HG03060 (cell line): ENCODE measurements around the gene IL27RA.
A peak's percentile ranks its signal among the peaks of the same experiment; 100 is the strongest.

Source experiments
- ATAC-seq: cut with Tn5 transposase; IDR thresholded peaks from one replicate; pipeline ENCODE4 v1.9.1; 2021; ENCODE audit warnings: low read depth, moderate number of reproducible peaks; ENCODE audit not compliant: unreplicated experiment

Gene IL27RA

DNA sequence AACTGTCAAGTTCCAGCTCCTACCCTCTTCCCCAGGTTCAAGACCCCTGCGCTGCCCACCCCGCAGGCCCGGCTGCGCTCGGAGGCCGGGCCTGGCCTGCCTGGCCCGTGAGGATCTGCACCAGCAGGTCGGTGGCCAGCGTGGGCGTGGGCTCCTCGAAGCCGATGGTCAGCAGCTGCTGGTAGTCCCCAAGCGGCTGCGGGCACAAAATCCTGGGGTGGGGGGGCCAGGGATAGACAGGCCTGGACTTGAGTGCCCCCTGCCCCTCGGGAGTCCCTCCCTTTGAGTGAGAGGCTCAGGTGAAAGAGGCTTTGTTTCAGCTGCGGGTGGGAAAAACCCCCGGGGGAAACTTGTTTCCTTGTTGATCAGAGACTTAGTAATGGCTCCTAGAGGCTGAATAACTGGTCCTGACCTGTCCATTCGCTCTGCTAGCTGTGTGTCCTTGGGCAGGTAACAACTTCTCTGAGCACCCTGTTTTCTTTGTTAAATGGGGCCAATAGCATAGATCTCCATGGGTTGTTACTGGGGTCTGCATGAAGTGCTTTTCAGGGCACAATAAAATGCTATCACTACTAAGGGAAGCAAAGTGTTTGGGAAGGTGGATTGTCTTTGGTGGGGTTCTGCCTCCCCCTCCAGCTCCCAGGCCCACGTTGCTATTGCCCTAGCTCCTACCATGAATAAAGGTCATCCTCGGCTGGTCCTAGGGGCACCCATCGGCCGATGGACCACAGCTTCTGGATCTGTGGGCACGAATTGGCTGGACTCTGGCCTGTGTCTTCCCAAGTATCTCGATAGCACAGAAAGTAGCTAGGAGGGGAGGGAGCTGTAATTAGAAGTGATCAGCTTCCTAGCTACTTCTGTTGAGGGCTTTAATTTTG, 50.5 kb downstream of the IL27RA start:
- ATAC-seq = peak; percentile 4

DNA sequence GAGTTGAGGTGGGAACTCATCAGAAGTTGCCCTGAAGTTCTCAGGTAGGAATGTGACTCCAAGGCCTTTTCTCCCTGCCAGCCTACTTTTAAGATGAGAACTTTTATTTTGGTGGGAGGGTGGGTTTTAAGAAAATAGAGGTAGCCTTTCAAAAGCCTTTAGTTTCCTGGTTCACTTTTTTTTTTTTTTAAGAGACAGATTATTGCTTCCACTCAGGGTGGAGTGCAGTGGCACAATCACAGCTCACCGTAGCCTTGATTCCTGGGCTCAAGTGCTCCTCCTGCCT, 51.1 kb downstream of the IL27RA start:
- ATAC-seq = no peak

DNA sequence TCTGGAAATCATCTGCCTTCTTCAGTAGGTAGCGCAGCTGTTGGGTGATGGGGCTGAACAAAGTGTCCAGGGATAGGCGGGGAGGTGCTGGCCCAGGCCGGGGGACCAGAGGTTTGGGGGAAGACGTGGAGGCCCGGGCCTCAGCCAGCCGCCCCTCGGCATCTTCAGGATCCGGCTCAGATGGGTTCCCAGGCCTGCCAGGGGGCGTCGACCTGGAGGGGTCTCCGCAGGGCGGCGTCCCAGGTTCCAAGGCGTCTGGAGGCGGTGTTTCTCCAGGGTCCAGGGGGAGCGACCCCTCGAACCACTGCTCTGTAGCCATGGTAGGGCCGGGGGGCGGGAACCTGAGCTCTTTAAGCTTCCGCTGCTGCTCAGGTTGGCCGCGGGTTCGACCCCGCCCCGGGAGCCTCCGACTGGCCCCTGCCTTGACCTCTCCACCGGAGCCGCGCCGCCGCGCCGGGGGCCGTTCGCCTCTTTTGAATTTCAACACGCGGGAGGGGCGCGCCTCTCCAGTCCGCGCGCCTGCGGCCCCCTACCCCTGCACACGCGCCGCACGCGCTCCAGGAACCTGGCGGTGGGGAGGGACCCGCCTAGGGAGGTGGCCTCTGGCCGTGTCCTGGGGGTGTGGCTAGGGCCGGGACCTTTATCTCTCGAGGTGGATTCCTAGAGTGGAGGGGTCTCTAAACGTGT, 53.9 kb downstream of the IL27RA start, which contains the start of gene C19orf67:
C19orf67 (minus strand) TSS at position 475 of the 687 bp plus-strand sequence; CDS start at position 319, 156 bp downstream.
- ATAC-seq = no peak

DNA sequence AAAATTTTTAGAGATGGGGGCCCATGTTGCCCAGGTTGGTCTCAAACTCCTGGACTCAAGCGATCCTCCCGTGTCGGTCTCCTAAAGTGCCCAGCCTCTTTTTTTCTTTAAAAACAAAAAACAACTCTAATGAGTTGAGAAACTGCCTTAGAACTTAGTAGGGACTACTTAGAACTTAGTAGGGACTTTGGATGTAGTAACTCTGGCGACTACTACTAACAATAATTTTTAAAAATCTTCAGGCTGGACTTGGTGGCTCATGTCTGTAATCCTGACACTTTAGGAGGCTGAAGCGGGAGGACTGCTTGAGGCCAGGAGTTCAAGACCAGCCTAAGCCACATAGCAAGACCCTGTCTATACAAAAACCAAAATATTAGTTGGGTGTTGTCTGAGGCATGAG, 54.5 kb downstream of the IL27RA start:
- no peak for ATAC-seq

DNA sequence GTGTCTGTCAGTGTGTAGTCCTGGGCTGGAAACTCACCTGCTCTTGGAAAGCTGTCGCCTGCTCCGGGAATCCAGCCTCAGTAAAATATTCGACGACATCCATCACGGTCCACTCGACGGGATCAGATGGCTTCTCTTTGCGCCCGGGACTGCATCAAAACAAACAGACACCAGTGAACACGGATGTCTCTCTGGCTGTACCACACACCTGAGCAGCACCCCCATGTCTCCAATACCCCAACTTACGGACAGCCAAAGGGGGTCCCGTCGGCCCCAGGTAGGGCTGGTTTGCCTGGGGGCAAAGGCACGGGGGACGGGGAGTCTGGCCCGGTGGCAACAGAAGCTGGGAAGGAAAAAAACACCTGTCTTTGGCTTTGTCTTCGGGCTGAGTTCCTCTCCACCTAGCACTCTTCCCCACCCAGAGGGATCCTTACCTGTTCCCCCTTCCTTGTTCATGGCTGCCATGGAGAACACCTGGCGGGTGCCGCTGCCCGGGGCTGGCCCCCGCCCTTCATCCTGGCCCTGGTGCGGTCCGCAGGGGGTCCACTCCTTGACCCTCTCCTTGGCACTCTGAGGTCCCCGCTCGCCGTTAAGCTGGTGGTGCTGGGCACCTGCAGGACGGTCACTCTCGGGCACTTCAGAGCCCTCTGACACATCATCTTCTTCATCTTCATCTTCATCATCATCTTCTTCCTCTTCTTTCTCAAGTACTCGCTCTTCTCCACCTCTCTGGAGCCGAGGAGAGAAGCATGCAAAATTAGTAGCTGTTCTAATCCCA, 57.3 kb downstream of the IL27RA start:
- ATAC-seq = no peak

DNA sequence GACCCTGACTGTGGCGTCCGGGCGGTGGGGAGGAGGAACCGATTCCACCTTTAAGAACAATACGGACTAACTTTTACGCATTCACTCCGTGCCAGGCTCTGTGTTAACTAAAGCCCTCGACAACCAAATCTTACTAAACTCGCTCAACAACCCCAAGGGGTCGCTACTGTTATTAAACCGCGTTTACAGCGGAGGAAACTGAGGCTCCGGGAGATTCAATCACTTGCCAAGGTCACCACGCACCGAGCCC, 57.8 kb downstream of the IL27RA start:
- no peak for ATAC-seq

DNA sequence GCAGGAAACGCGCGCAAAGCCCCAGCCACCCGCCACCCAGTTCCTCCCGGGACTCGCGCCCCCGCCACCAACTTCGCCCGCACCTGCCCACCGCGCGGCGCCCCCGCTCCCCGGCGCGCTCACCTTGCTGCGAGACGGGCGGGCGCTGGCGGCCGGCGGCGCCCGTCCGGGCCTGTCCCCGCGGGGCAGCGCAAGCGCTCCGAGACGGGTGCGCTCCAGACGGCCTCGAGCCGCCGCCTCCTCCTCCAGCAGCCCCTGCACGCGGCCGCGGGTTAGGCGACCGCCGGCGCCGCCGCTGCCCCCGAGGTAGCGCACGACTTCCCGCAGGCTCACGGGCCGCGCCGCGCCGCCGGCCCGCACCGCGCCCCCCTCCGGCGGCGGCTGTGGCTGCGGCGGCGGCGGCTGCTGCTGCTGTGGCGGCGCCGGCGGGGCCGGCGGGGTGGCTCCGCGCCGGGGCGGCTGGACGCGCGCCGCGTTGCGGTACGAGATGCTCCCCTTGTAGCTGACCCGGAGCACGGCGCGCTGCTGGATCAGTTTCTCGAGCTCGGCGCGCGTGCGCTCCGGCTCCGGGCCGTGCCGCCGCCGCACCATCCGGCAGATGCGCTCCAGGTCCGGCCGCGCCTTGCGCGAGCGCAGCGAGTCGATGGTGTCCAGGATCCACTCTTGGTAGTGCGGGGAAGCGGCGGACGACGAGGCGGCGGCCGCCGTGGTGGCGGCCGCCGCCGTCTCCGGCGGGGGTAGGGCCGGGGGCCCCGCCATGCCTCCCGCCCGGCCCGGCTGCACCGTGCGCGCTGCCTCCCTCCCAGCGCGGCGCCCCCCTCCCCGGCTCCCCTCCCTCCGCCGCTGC, 58.3 kb downstream of the IL27RA start:
- no peak for ATAC-seq

DNA sequence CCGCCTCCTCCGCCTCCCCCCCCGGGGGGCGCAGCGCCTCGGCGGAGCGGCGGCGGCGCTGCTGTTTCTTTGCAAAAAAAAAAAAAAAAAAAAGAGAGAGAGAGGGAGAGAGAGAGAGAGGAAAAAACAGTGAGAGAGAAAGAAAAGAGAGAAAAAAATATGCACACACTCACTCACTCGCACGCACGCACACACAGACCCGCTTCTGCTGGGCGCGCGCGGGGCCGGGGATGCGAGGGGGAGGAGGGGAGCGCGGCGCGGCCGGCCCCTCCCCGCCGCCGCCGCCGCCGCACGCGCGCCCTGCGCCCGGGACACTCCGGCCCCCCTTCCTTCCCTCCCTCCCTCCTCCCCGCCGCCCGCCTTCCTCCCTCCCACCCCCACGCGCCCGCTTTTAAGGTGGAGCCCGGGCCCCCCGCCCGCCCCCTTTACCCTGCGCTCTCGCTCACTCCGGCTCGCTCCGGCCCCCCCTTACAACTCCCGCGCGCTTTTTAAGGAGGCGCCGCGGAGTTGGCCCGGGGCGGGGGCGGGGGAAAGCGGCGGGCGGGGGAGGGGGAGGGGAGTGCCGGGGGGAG, 59.0 kb downstream of the IL27RA start, which contains the start of gene SAMD1:
SAMD1 (minus strand) TSS at position 243 of the 572 bp plus-strand sequence.
- ATAC-seq = no peak

DNA sequence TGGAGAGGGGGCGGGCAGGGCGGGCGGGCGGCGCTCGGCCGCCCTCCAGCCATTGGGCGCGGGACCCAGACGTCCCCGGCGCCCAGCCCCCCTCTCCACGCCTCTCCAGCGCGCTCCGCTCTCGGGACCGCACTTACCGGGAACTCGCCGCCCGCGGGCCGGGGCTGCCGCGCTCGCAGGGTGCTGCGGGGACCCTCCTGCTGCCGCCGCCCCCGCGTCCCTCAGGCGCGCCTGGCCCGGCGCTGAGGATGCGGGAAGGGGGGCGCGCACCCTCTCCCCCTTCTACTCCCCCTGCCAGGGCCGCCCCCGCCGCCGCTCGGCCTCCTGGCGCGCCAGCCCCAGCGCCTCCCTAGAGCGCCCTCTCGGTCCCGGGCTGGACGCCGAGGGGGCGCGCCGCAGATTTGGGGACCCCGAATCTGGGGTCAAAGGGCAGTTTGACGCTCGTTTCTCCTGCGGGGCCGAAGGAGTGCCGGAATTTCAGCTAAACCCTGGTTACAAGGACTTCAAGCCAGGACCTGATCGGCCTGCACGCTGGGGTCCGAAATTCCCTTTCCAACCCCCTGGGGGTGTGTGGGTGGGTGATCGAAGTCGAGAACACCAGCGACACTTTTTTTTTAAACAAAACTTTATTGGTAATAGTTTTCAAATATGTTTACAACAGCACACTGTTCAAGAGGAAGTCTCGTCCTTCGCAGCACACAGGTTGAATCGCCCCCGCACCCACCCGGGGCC, 59.7 kb downstream of the IL27RA start:
- no peak for ATAC-seq

DNA sequence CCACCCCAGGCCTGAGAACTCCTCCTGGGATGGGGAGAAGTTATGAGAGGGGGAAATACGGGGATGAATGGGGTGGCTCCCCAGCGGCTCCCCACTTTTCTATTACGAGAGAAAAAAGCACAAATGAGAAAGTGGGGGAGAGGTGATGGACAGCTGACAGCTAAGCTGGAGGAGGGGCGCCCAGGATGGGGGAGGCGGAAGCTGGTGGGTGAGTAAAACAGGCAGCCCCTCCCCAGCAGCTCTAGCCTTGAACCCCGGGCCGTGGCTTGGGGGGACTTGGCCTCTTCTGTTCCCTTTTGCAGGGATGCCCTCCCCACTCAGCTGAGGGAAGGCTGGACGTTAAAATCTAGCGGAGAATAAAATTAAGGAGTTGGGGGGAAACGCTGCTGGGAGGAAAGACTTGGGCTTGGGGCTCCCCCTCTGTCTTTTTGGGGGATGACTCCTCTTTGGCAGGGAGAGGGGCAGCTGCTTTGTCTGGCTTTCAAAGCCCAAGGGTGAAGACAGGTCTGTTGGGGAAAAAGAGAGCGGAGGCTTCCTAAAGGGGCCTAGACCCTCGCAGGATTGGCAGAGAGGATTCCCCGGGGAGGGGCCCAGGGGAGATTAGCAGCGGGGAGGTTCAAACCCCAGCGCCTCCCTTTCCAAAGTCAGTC, 60.4 kb downstream of the IL27RA start:
- no peak for ATAC-seq

DNA sequence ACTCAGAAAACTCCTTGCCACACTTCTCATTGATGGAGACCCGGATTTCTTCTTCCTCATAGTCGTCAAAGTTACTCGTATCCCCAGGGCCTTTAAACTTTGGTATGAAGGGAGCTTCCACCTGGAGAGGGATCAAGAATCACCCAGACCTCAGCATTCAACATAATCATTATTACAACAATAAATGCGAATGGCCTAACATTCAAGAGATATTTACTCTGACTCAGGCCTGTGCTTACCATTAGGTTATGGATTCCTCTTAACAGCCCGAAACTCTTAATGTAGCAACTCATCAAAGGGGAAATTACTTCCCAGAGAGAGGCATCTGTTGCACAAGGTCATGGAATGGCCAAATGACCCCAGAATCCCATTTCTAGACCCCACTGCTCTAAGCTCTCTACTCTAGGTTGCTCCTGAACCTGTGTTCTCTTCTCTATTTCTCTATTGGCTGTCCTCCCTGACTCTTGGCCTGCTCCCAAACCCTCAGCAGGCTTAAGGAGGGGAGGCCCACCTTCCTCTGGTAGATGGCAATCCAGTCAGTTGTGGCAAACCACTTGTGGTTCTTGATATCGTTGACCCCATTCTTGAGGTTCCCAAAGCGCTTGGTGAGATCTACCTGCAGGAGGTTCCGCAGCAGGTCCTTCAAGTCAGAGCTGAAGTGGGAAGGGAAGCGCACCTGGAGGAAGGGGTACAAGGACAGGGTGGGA, 61.7 kb downstream of the IL27RA start:
- ATAC-seq = no peak

DNA sequence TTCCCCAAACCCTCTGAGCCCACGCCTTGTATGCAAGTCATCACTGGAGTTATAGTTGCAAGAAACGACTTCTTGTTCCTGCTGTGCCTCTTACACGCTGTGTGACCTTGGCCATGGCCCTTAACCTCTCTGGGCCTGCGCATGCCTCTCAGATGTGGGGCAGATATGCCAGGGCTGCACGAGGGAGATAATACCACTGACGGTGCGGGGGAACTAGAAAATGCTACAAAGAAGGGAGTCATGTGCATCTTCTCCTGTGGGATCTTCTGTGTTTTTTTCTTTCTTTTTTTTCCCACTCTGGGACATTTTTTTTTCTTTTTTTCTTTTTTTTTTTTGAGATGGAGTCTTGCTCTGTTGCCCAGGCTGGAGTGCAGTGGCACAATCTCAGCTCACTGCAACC, 63.3 kb downstream of the IL27RA start:
- no peak for ATAC-seq

DNA sequence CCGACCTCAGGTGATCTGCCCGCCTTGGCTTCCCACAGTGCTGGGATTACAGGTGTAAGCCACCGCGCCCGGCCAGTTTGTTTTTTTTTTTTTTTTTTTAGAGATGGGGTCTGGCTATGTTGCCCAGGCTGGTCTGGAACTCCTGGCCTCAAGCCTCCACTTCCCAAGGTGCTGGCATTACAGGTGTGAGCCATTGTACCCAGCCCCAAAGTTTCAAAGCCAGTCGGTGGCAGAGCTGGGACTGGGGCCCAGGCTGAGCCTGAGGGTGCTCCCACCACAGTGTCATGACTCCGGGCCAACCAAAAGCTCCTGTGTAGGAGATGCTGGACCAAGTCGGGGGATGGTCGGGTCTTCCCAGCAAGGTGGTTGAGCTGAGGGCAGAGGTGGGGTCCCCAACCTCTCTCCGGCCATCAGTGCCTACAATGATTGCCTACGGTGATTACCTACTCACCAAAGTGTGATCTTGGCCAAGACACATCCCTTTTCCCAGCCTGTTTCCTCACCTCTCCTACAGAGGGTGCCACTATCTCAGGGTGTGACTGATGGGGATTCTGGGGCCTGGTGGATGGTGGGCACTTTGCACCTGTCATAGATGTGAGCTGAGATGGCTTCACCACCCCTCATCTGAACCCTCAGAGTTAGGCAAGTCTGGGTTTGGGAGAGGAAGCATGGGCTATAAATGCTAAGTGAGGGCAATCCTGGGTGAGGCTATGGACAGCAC, 64.9 kb downstream of the IL27RA start:
- ATAC-seq = no peak

DNA sequence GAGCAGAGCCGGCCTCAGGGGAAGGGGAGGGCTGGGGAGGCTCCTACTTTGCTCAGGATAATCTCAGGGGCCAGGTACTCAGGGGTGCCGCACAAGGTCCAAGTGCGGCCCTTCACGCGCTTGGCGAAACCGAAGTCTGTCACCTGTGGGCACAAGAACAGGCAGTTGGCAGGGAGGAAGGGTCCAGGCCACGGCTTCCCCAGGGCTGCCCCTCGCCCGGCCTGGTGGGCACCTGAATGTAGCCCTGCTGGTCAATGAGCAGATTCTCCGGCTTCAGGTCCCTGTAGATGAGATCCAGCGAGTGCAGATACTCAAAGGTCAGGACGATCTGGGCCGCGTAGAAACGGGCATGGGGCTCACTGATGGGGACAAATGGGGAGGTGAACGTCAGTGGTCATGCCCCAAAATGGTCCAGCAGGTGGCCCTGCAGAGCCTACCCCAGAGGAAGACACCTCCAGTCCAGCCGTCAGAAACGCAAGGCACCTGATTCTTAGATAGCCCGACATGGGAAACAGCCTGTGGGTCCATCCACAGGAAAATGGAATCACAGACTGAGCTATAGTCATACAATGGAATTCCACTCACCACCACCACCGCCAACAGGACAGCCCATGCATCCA, 66.1 kb downstream of the IL27RA start:
- no peak for ATAC-seq

DNA sequence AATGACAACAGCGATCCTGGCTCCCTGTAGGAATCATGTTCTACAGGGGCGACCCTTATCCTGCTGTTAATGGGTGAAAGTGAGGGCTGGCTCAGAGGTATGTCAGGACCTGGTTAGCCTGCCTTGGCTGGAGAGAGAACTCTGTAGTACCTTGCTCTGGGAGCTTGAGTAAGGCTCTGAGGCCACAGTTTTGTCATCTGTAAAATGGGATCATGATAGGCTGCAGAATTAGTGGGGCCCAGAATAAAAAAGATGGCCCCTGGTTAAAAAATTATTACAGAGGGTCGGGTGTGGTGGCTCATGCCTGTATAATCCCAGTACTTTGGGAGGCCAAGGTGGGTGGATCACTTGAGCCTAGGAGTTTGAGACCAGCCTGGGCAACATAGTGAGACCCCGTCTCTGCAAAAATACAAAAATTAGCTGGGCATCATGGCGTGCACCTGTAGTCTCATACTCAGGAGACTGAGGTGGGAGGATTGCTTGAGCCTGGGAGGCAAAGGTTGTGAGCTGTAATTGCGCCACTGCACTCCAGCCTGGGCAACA, 69.5 kb downstream of the IL27RA start:
- no peak for ATAC-seq

DNA sequence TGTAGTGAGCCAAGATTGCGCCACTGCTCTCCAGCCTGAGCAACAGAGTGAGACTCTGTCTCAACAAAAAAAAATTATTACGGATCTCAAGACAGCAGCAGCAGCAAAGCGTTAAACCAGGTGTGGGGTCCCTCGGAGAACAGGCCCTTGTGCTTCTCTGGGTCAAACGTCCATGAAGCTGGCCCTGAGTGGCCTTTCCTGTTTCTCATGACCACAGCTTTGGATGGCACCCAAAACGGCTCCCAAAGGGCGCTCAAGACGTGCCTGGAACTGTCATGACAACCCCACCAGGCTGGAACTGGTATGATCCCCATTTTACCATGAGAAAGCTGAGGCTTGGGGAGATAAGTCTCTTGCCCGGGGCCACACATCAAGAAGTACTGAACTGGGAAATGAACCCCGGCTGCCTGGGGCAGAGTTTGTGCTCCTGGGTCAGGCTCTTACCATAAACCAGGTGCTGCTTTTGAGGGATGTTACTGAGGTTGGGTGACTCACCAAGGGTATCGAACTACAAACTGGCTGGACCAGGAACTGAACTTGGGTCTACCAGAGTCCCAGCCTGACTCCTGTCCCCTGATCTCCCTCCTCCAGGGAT, 70.6 kb downstream of the IL27RA start:
- no peak for ATAC-seq

DNA sequence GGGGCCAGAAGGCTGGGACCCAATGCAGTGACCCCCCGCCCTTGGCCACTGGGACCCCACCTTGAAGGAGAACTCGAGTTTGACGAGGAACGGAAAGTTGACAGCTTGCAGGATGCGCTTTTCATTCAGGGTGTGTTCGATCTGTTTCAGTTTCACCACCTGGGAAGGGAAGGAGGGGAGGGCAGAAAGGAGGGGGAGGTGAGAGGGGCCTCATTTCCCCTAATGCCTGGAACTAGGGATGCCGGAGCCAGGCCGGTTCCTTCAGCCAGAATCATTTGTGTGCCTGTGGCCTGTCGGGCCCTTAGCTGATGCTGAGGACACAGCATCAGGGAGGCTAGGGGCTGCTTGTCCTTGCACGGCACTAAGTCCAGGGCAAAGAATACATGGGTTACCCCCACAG, 71.2 kb downstream of the IL27RA start:
- ATAC-seq = no peak
